ENCODE results near the gene IFI27L2. TPM values are rescaled to one million over a fixed set of nuclear protein-coding genes. Genes with fewer than 3 reads are reported as not detected.

Gene IFI27L2
- polyA plus RNA-seq, 1 donor from 2014 or later: 23.7 TPM

DNA sequence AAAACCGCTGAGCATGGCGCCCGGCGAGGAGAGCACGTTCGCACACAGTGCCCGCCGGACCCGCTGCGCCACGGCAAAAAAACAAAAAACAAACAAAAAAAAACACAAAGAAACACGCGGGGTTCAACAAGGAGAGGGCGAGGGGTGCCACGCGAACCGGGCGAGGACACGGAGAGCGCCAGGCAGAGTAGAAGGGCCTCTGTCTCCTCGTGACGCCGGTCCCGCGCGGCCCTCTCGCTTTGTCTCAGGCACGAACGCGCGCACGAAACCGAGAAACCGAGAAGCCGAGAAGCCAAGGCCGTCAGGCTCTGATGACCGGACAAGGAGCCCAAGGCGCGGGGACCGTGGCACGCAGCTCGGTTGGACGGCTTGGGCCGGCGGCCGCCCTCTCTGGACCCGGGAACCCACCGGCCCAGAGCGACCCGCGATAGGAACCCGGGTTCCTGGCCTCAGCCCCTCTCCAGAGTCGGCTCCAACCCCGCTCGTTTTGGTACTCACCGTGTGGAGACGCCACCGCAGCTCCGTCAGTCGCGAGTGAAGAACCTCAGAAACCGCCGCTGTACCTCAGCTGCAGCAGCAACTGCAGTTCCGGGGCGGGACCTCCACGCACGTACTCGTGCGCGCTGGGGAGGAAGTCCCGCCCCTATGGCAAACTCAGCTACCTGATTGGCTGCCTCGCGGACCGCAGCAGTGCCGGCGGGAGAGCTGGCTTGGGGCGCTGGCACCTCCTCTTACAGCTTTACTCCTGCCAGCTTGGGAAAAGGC is 48.6 kb downstream of the IFI27L2 start, which contains the start of the genes DDX24 and IFI27L1:
Gene DDX24 (minus strand): TSS at position 582 of the 765 bp plus-strand sequence. CDS start 1,460 bp downstream, outside the sequence.
Gene IFI27L1 (plus strand): TSS at position 690 of the 765 bp plus-strand sequence. CDS start 15,628 bp downstream, outside the sequence.
- peak within 1 kb of the TSS; percentile 91 for H3K4me3 ChIP-seq (ENCODE audit: low read length)
- no peaks in the 10 kb centered on the region for H3F3A ChIP-seq (ENCODE audit: insufficient read depth, low read length, poor library complexity, severe bottlenecking)
- peak within 1 kb of the TSS; percentile 97 for H3K9ac ChIP-seq (ENCODE audit: low read length)
- peak within 1 kb of the TSS; percentile 74 for H3K4me2 ChIP-seq (ENCODE audit: low read length)
- no peaks in the 10 kb centered on the region for H3K9me3 ChIP-seq (ENCODE audit: low read length)
- peak within 1 kb of the TSS; percentile 70 for H2AFZ ChIP-seq (ENCODE audit: low read depth, low read length)
- no peaks in the 10 kb centered on the region for H3K9me2 ChIP-seq (ENCODE audit: insufficient read depth, low read length)
- peaks cover 15% of the 10 kb centered on the region for H3K36me3 ChIP-seq (ENCODE audit: insufficient read depth, low read length)
- no peaks in the 10 kb centered on the region for H3K27me3 ChIP-seq (ENCODE audit: insufficient read depth, low read depth, low read length)
- peaks cover 55% of the 10 kb centered on the region for H3K79me2 ChIP-seq (replicated peaks; ENCODE audit: insufficient read depth, low read length)
- TF ChIP-seq RAD21 (conservative IDR thresholded peaks at IDR 0.05) (no peak), CTCF (IDR thresholded peaks at IDR 0.05; ENCODE audit: poor library complexity, severe bottlenecking) (no peak), EP300 (conservative IDR thresholded peaks at IDR 0.05; ENCODE audit: poor library complexity, severe bottlenecking) (peak; percentile 13), REST (IDR thresholded peaks at IDR 0.05; ENCODE audit: borderline replicate concordance) (peak; percentile 80), MXI1 (conservative IDR thresholded peaks at IDR 0.05; ENCODE audit: poor library complexity, severe bottlenecking) (peak; percentile 83), TAF1 (IDR thresholded peaks at IDR 0.05; ENCODE audit: low read depth) (peak; percentile 95), POLR2AphosphoS5 (IDR thresholded peaks at IDR 0.05) (peak; percentile 99)
- H3K27ac ChIP-seq (ENCODE audit: low read length): peak within 1 kb of the TSS; percentile 94
- H4K20me1 ChIP-seq (ENCODE audit: insufficient read depth): no peaks in the 10 kb centered on the region

DNA sequence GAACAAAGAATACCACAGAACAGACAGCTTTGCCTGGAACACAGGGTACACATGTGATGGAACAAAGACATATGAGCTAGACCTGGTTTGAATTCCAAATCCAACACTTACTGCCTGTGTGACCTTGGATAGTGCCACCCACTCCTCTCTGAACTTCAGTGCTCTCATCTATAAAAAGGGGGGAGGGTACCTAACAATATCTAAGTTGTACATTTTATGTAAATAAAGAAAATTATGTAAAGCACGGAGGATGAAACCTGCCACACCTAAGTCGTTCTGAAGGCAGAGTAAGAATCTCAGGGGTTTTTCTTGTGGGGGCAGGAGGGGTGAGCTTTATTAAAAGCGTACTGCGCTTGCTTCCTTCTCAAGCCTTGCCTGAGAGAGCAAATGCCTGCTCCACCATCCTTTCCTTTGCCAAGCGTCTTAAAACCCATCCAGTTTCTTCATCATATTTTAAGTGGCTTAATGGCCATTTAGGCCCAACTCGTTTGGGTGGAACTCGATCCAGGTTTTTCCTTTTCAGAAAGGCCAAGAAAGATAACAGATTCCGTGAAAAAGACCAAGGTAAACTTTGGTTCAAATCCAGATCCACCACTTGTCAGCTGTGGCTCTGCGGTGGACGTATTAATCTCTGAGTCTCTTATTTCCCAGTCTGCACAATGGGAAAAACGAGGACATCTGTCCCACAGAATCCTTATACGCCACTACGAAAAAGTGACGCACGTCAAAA is 49.3 kb downstream of the IFI27L2 start:
- H3F3A ChIP-seq (ENCODE audit: insufficient read depth, low read length, poor library complexity, severe bottlenecking): no peaks in the 10 kb centered on the region
- peak overlapping the region; percentile 58 for H2AFZ ChIP-seq (ENCODE audit: low read depth, low read length)
- H4K20me1 ChIP-seq (ENCODE audit: insufficient read depth): no peaks in the 10 kb centered on the region
- no peaks in the 10 kb centered on the region for H3K9me3 ChIP-seq (ENCODE audit: low read length)
- no peak for TF ChIP-seq EZH2 (IDR thresholded peaks at IDR 0.05; ENCODE audit: borderline replicate concordance, insufficient read depth, low read length, poor library complexity, severe bottlenecking)
- no peak for TF ChIP-seq POLR2AphosphoS5 (IDR thresholded peaks at IDR 0.05)
- TF ChIP-seq MXI1 (conservative IDR thresholded peaks at IDR 0.05; ENCODE audit: poor library complexity, severe bottlenecking): no peak
- no peak for TF ChIP-seq REST (IDR thresholded peaks at IDR 0.05; ENCODE audit: borderline replicate concordance)
- no peak for TF ChIP-seq SMC3 (conservative IDR thresholded peaks at IDR 0.05; ENCODE audit: poor library complexity)
- TF ChIP-seq TAF1 (IDR thresholded peaks at IDR 0.05; ENCODE audit: low read depth): no peak
- peaks cover 15% of the 10 kb centered on the region for H3K36me3 ChIP-seq (ENCODE audit: insufficient read depth, low read length)
- H3K9me2 ChIP-seq (ENCODE audit: insufficient read depth, low read length): no peaks in the 10 kb centered on the region
- peak overlapping the region; percentile 91 for H3K4me3 ChIP-seq (ENCODE audit: low read length)
- H3K4me2 ChIP-seq (ENCODE audit: low read length): peak overlapping the region; percentile 50
- H3K79me2 ChIP-seq (replicated peaks; ENCODE audit: insufficient read depth, low read length): peaks cover 62% of the 10 kb centered on the region
- peak overlapping the region; percentile 97 for H3K9ac ChIP-seq (ENCODE audit: low read length)
- H3K27ac ChIP-seq (ENCODE audit: low read length): peak overlapping the region; percentile 94
- H3K27me3 ChIP-seq (ENCODE audit: insufficient read depth, low read depth, low read length): no peaks in the 10 kb centered on the region

Data from neural cell (in vitro differentiated cells).